PC-9 (cell line): ENCODE measurements around the gene MOGAT1. TPM values are rescaled to one million over a fixed set of nuclear protein-coding genes. Genes with fewer than 3 reads are reported as not detected.

Experiments used
- BruUV-seq: library from RNA; stranded (reverse); fragments of 400-500 nt; replicated peaks from 2 replicates; lab custom pipeline; 2021; lab: Mats Ljungman, UMichigan
- CTCF ChIA-PET: fragments of 300-600 bp; sonication (Branson Sonifier 250); formaldehyde crosslinking; loops from one replicate; lab custom pipeline; 2022; ENCODE audit warnings: antibody characterized with exemption; lab: Charles Lee
- POLR2A ChIA-PET: fragments of 300-600 bp; sonication (Branson Sonifier 250); formaldehyde crosslinking; loops from one replicate; lab custom pipeline; 2022; ENCODE audit warnings: antibody characterized with exemption; ENCODE audit not compliant: unreplicated experiment; lab: Charles Lee
- DNase-seq, 2 experiments: peaks; one replicate each; pipeline versions ENCODE4 v3.0.0 to v3.0.0-alpha.2; 2015 to 2022; ENCODE audit warnings: mixed read lengths in 1 of 2
- H2AFZ ChIP-seq: fragments of 200-600 bp; sonication (generic); 2 replicates; pipeline ENCODE4 v1.8.1; 2017; ENCODE audit warnings: antibody characterized with exemption
- H3F3A ChIP-seq: fragments of 200-600 bp; sonication (generic); 2 replicates; pipeline ENCODE4 v1.8.1; 2017; ENCODE audit warnings: antibody characterized with exemption, mild to moderate bottlenecking, low read depth; ENCODE audit not compliant: insufficient read depth
- H3K27ac ChIP-seq: fragments of 200-600 bp; sonication (generic); 2 replicates; pipeline ENCODE4 v1.6.1; 2016; ENCODE audit warnings: mixed run types
- H3K27me3 ChIP-seq: fragments of 200-600 bp; sonication (generic); 2 replicates; pipeline ENCODE4 v1.6.1; 2016; ENCODE audit warnings: low read depth, mixed run types; ENCODE audit not compliant: insufficient read depth
- H3K36me3 ChIP-seq: fragments of 200-600 bp; sonication (generic); 2 replicates; pipeline ENCODE4 v1.6.1; 2016; ENCODE audit warnings: low read depth, mixed run types
- H3K4me1 ChIP-seq: fragments of 200-600 bp; sonication (generic); replicated peaks from 2 replicates; pipeline ENCODE4 v1.6.1; 2016; ENCODE audit warnings: mixed run types; ENCODE audit not compliant: insufficient read depth
- H3K4me2 ChIP-seq: fragments of 200-600 bp; sonication (generic); 2 replicates; pipeline ENCODE4 v1.6.1; 2017; ENCODE audit warnings: mixed run types
- H3K4me3 ChIP-seq: fragments of 200-600 bp; sonication (generic); 2 replicates; pipeline ENCODE4 v1.6.1; 2016; ENCODE audit warnings: mixed run types
- H3K79me2 ChIP-seq: fragments of 200-600 bp; sonication (generic); 2 replicates; pipeline ENCODE4 v1.6.1; 2017; ENCODE audit warnings: low read depth, mixed run types
- H3K9me2 ChIP-seq: fragments of 200-600 bp; sonication (generic); 2 replicates; pipeline ENCODE4 v1.8.1; 2017; ENCODE audit warnings: mild to moderate bottlenecking; ENCODE audit not compliant: insufficient read depth
- H3K9me3 ChIP-seq: fragments of 200-600 bp; sonication (generic); 2 replicates; pipeline ENCODE4 v1.8.1; 2016; ENCODE audit warnings: low read depth; ENCODE audit not compliant: insufficient read depth
- H4K20me1 ChIP-seq: fragments of 200-600 bp; sonication (generic); 2 replicates; pipeline ENCODE4 v1.8.1; 2017; ENCODE audit not compliant: insufficient read depth
- CTCF ChIP-seq: fragments of 200-600 bp; sonication (generic); conservative IDR thresholded peaks from 2 replicates; pipeline ENCODE4 v1.6.1; 2017; ENCODE audit warnings: mixed run types, antibody characterized with exemption, mild to moderate bottlenecking, moderate library complexity
- EZH2 ChIP-seq: fragments of 200-600 bp; sonication (generic); IDR thresholded peaks from 2 replicates; pipeline ENCODE4 v1.8.0; 2017; ENCODE audit warnings: antibody characterized with exemption, low read depth
- intact Hi-C: fragments of 100-400 bp; cut with micrococcal nuclease; formaldehyde crosslinking; loops from one replicate; pipeline ENCODE4 v1.10.0; 2022; ENCODE audit not compliant: unreplicated experiment
- total RNA-seq: library from RNA; stranded (reverse); gene quantifications from 2 replicates; pipeline ENCODE4 v1.2.3, GENCODE V29; 2021

MOGAT1 gene
- total RNA-seq, 1 experiment from 2014 or later: 0.35 TPM

GRCh38 chr2:222673273-222673672 is 1.8 kb downstream of the MOGAT1 start:
- no peaks in the 10 kb centered on the region for H3K9me3 ChIP-seq
- H3K9me2 ChIP-seq: no peaks in the 10 kb centered on the region
- no peak for TF ChIP-seq CTCF
- TF ChIP-seq EZH2: no peak
- intact Hi-C loops: no loop called here
- 0 out of 2 replicates have a peak overlapping the region, but pooled peaks have one; percentile 13 for H2AFZ ChIP-seq
- H3K4me1 ChIP-seq: peaks cover 26% of the 10 kb centered on the region
- H3F3A ChIP-seq: peaks cover 9% of the 10 kb centered on the region; the same call in 1 of the 2 replicates
- ChIA-PET CTCF (no interaction called here), POLR2A (no interaction called here)
- H3K27me3 ChIP-seq: no peaks in the 10 kb centered on the region
- no peak overlapping the region for H3K27ac ChIP-seq
- no peaks in the 10 kb centered on the region for H3K36me3 ChIP-seq
- BruUV-seq: no TSS peak
- H3K4me2 ChIP-seq: no peak overlapping the region
- H4K20me1 ChIP-seq: no peaks in the 10 kb centered on the region
- no peak for DNase-seq
- no peaks in the 10 kb centered on the region for H3K79me2 ChIP-seq
- no peak overlapping the region for H3K4me3 ChIP-seq

- ChIA-PET CTCF (no interaction called here), POLR2A (no interaction called here)
- no peak overlapping the region for H3K4me2 ChIP-seq
- no peaks in the 10 kb centered on the region for H3K27me3 ChIP-seq
- 0 out of 2 replicates have a peak overlapping the region, but pooled peaks have one; percentile 13 for H2AFZ ChIP-seq
- H3K9me2 ChIP-seq: no peaks in the 10 kb centered on the region
- no peaks in the 10 kb centered on the region for H3K36me3 ChIP-seq
- peaks cover 9% of the 10 kb centered on the region; the same call in 1 of the 2 replicates for H3F3A ChIP-seq
- no peak overlapping the region for H3K4me3 ChIP-seq
- H3K9me3 ChIP-seq: no peaks in the 10 kb centered on the region
- H4K20me1 ChIP-seq: no peaks in the 10 kb centered on the region
- peaks cover 20% of the 10 kb centered on the region for H3K4me1 ChIP-seq
- no peaks in the 10 kb centered on the region for H3K79me2 ChIP-seq
- DNase-seq: no peak
- no peak overlapping the region for H3K27ac ChIP-seq
- no TSS peak for BruUV-seq
- intact Hi-C loops: no loop called here
- TF ChIP-seq CTCF (no peak), EZH2 (no peak)
Measured at GRCh38 chr2:222673883-222674282, 2.4 kb downstream of the MOGAT1 start.

GRCh38 chr2:222677981-222678380 is 6.5 kb downstream of the MOGAT1 start:
- CTCF ChIA-PET: no interaction called here
- no TSS peak for BruUV-seq
- Histone ChIP-seq H3K4me1 (no peaks in the 10 kb centered on the region), H3K9me3 (no peaks in the 10 kb centered on the region), H3K36me3 (no peaks in the 10 kb centered on the region), H2AFZ (no peak overlapping the region), H3K27me3 (no peaks in the 10 kb centered on the region), H3K79me2 (no peaks in the 10 kb centered on the region), H4K20me1 (no peaks in the 10 kb centered on the region), H3K4me2 (no peak overlapping the region), H3F3A (no peaks in the 10 kb centered on the region), H3K27ac (no peak overlapping the region), H3K4me3 (no peak overlapping the region), H3K9me2 (no peaks in the 10 kb centered on the region)
- DNase-seq: no peak
- intact Hi-C loops: no loop called here
- no peak for TF ChIP-seq EZH2
- POLR2A ChIA-PET: no interaction called here

DNA sequence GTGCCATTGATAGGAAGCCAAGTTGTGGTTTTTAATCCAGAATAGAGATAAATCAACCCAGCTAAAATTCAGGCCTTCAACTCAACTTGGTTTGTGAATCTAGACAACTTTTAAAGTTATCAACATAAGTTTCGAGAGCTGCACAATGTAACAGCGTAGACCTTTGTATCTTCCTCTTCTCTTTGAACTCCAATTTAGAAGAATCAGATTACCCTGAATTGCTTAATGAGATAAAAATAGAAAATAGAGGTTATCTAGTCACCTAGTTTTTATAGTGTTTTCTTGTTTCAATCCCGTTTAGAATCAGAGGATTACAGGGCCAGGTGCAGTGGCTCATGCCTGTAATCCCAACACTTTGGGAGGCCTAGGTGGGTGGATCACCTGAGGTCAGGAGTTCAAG is 12.3 kb downstream of the MOGAT1 start:
- no peaks in the 10 kb centered on the region for H3K79me2 ChIP-seq
- no peaks in the 10 kb centered on the region for H3F3A ChIP-seq
- H3K4me3 ChIP-seq: no peak overlapping the region
- H3K36me3 ChIP-seq: no peaks in the 10 kb centered on the region
- H3K9me3 ChIP-seq: no peaks in the 10 kb centered on the region
- ChIA-PET POLR2A (no interaction called here), CTCF (no interaction called here)
- H3K27me3 ChIP-seq: no peaks in the 10 kb centered on the region
- no peak overlapping the region for H3K27ac ChIP-seq
- DNase-seq: peak in 1 of 2 experiments; percentile 22
- BruUV-seq: no TSS peak
- no peaks in the 10 kb centered on the region for H4K20me1 ChIP-seq
- H3K4me2 ChIP-seq: no peak overlapping the region
- TF ChIP-seq EZH2: no peak
- no peaks in the 10 kb centered on the region for H3K4me1 ChIP-seq
- no peaks in the 10 kb centered on the region for H3K9me2 ChIP-seq
- intact Hi-C loops: no loop called here
- H2AFZ ChIP-seq: peak overlapping the region; percentile 3; the same call in 1 of the 2 replicates
